Spleen (tissue), 11 donors: ENCODE results near the gene SERHL2. TPM values are rescaled to one million over a fixed set of nuclear protein-coding genes. Genes with fewer than 3 reads are reported as not detected.
"Not testable (repeated sequence)": the region's sequence is repeated elsewhere in the genome, so short reads cannot be mapped to it uniquely, and the experiment has no call there.

Source experiments
- DNase-seq: peaks from one replicate; pipeline ENCODE4 v3.0.0-alpha.2; 2020
- H3K27ac ChIP-seq, 8 donors: fragments of 200-600 bp; sonication (generic) in 7 of 8; 1 replicate in 4 of 8; 2 replicates in 4 of 8; pipeline versions ENCODE4 v1.5.0 to v1.8.0; 2016 to 2021; ENCODE audit warnings: inconsistent platforms in 4 of 8, mild to moderate bottlenecking in 4 of 8, moderate library complexity in 1 of 8
- H3K27me3 ChIP-seq, 7 donors: fragments of 200-600 bp; sonication (generic) in 6 of 7; replicated peaks in 1 of 7; 1 replicate in 4 of 7; 2 replicates in 3 of 7; pipeline versions ENCODE4 v1.5.0 to v1.8.0; 2016 to 2021; ENCODE audit warnings: inconsistent platforms in 3 of 7, mild to moderate bottlenecking in 1 of 7
- H3K36me3 ChIP-seq, 6 donors: fragments of 200-600 bp; sonication (generic) in 5 of 6; 1 replicate in 4 of 6; 2 replicates in 2 of 6; pipeline versions ENCODE4 v1.5.0 to v1.8.0; 2016 to 2021; ENCODE audit warnings: inconsistent platforms in 2 of 6
- H3K4me1 ChIP-seq, 6 donors: fragments of 200-600 bp; sonication (generic) in 5 of 6; 1 replicate in 3 of 6; 2 replicates in 3 of 6; pipeline versions ENCODE4 v1.5.0 to v1.8.0; 2016 to 2021; ENCODE audit warnings: inconsistent platforms in 3 of 6
- H3K4me3 ChIP-seq, 8 donors: fragments of 200-600 bp; sonication (generic) in 7 of 8; 1 replicate in 4 of 8; 2 replicates in 4 of 8; pipeline versions ENCODE4 v1.5.0 to v1.8.0; 2016 to 2021; ENCODE audit warnings: inconsistent platforms in 4 of 8, mild to moderate bottlenecking in 4 of 8, moderate library complexity in 2 of 8
- H3K9me3 ChIP-seq, 8 donors: fragments of 200-600 bp; sonication (generic) in 7 of 8; 1 replicate in 4 of 8; 2 replicates in 4 of 8; pipeline versions ENCODE4 v1.5.0 to v1.8.0; 2016 to 2021; ENCODE audit warnings: inconsistent platforms in 4 of 8
- POLR2A ChIP-seq, 3 donors: fragments of 450-650 bp; IDR thresholded peaks; one replicate each; pipeline ENCODE4 v1.5.1; 2017; ENCODE audit warnings: antibody characterized with exemption in 3 of 3, mild to moderate bottlenecking in 1 of 3
- POLR2AphosphoS5 ChIP-seq, 3 donors: sonication (generic); formaldehyde crosslinking; IDR thresholded peaks; one replicate each; pipeline ENCODE4 v1.5.1; 2017; ENCODE audit warnings: antibody characterized with exemption in 3 of 3
- WGBS, 5 donors: extraction: QIAGEN DNeasy Blood & Tissue Kit in 3 of 5; methylation state at CpG; one replicate each; pipeline versions ENCODE4 v1.1.5 to v1.1.7; 2013 to 2018; 5-methylcytosine and 5-hydroxymethylcytosine counted together
- intact Hi-C: fragments of 100-400 bp; cut with DNase I; formaldehyde crosslinking; loops from one replicate; pipeline ENCODE4 v1.15.0; 2023; ENCODE audit warnings: low total_unique reads
- polyA plus RNA-seq, 3 donors: library from polyadenylated mRNA; stranded (reverse); fragments of 200-250 nt; gene quantifications; one replicate each; pipeline ENCODE4 v1.2.1, GENCODE V29; 2013
- total RNA-seq, 7 donors: library from RNA; depleted of rRNA in 3 of 7; stranded (reverse); fragments of >200 nt in 3 of 7; fragmentation: NEBNext Ultra II Directional in 4 of 7; extraction: Animal tissue kit (Norgen Biotek cat#: 25700) in 4 of 7; gene quantifications; one replicate each; pipeline versions ENCODE4 v1.1.0 to v1.2.1, GENCODE V29; 2016 to 2021
- TF ChIP-seq, protein P1 (sequence below), 11 experiments: fragments of 200-600 bp in 7 of 11; fragments of 450-650 bp in 4 of 11; sonication (generic) in 4 of 11; IDR thresholded peaks in 8 of 11; conservative IDR thresholded peaks in 3 of 11; 1 replicate in 7 of 11; 2 replicates in 4 of 11; pipeline versions ENCODE4 v1.4.0 to v1.8.0; 2016 to 2021; ENCODE audit warnings: antibody characterized with exemption in 11 of 11, inconsistent platforms in 4 of 11, mild to moderate bottlenecking in 1 of 11
- donor health status: healthy with polysubstance abuse.
- donor health status: DM: no; HTN: no; CAD: no; lungs with moderate emphysema.
- donor health status: DM: no; HTN: no; CAD: no.
- donor health status: Bipolar disorder and iron deficiency.
- donor health status: healthy.
- donor health status: DM: no; HTN: no; CAD: no.
- donor health status: DM: yes; HTN: yes; CAD: no.

The SERHL2 gene
- total and polyA plus RNA-seq, 10 donors: 1.7 to 4.1 (median 2.8) TPM

DNA sequence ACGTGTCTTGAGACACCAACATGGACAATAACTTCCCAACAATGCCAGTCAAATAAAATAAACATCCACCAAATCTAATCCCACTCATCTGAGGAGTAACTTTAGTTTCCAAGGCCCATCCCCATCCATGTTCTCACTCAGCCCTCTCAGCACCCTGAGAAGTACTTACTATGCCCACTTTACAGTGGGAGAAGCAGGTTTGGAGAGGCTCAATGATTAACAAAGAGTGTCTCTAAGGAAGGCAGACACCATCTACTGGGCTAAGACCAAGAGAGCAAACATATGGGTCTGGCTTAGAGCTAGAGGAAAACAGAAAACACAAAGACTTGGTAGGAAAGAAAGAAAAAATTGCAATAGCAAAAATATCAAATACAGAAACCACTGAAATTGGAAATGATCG, 49.7 kb downstream of the SERHL2 start:
- Histone ChIP-seq H3K27ac (no peak overlapping the region), H3K27me3 (no peaks in the 10 kb centered on the region), H3K9me3 (no peaks in the 10 kb centered on the region), H3K4me1 (peaks cover 0 to 74% (median 36%) of the 10 kb centered on the region in 6 donors), H3K4me3 (no peak overlapping the region), H3K36me3 (peaks cover 4 to 100% (median 54%) of the 10 kb centered on the region in 6 donors)
- no peak for DNase-seq
- intact Hi-C loops: no loop called here
- 87 to 97% (median 92%) methylated on average over 2 of the region's 2 CpGs for WGBS, 5 donors
- no peak for TF ChIP-seq POLR2AphosphoS5 (IDR thresholded peaks at IDR 0.05)
- TF ChIP-seq, protein P1, sequence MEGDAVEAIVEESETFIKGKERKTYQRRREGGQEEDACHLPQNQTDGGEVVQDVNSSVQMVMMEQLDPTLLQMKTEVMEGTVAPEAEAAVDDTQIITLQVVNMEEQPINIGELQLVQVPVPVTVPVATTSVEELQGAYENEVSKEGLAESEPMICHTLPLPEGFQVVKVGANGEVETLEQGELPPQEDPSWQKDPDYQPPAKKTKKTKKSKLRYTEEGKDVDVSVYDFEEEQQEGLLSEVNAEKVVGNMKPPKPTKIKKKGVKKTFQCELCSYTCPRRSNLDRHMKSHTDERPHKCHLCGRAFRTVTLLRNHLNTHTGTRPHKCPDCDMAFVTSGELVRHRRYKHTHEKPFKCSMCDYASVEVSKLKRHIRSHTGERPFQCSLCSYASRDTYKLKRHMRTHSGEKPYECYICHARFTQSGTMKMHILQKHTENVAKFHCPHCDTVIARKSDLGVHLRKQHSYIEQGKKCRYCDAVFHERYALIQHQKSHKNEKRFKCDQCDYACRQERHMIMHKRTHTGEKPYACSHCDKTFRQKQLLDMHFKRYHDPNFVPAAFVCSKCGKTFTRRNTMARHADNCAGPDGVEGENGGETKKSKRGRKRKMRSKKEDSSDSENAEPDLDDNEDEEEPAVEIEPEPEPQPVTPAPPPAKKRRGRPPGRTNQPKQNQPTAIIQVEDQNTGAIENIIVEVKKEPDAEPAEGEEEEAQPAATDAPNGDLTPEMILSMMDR (IDR thresholded peaks at IDR 0.05 in 8 of 11, conservative IDR thresholded peaks at IDR 0.05 in 3 of 11): no peak
- no peak for TF ChIP-seq POLR2A (IDR thresholded peaks at IDR 0.05)

DNA sequence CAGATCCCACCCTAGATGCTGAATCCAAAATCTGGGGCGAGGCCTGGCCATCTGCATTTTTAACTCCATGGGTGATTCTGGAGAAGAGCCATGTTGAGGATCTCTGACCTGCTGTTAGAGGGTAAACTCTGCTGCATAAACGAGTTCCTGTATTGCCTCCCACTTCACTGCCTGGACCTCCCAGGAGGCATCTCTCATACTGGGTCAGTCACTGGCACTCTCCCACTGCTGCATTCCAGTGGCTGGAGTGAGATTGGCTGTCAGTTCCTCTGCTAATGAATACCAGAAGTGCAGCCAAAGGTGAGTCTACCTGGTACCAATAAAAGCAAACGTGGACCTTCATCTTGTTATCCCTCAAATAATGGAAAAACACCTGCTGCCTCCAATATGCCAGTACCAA, 50.6 kb downstream of the SERHL2 start:
- H3K4me3 ChIP-seq: no peak overlapping the region

DNA sequence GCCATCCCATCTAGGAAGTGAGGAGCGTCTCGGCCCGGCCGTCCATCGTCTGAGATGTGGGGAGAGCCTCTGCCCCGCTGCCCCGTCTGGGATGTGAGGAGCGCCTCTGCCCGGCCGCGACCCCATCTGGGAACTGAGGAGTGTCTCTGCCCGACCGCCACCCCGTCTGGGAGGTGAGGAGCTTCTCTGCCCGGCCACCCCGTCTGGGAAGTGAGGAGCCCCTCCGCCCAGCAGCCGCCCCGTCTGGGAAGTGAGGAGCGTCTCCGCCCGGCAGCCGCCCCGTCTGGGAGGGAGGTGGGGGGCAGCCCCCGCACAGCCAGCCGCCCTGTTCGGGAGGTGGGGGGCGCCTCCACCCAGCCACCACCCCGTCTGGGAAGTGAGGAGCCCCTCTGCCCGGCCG, 53.9 kb downstream of the SERHL2 start:
- H3K9me3 ChIP-seq, H3K27ac ChIP-seq, H3K4me3 ChIP-seq, H3K27me3 ChIP-seq, DNase-seq, intact Hi-C loops: not testable (repeated sequence)
- peaks cover 29 to 97% (median 70%) of the 10 kb centered on the region in 6 donors for H3K4me1 ChIP-seq
- H3K36me3 ChIP-seq: peaks cover 0 to 100% (median 17%) of the 10 kb centered on the region in 6 donors
- 94 to 96% (median 95%) methylated on average over 16 to 31 of the region's 31 CpGs for WGBS, 5 donors

More for the DNA sequence above, 50.6 kb downstream of the SERHL2 start:
- TF ChIP-seq, protein P1 (IDR thresholded peaks at IDR 0.05 in 8 of 11, conservative IDR thresholded peaks at IDR 0.05 in 3 of 11): no peak
- TF ChIP-seq POLR2AphosphoS5 (IDR thresholded peaks at IDR 0.05) (no peak), POLR2A (IDR thresholded peaks at IDR 0.05) (no peak)
- Histone ChIP-seq H3K4me1 (peaks cover 6 to 84% (median 45%) of the 10 kb centered on the region in 6 donors), H3K27me3 (no peaks in the 10 kb centered on the region), H3K36me3 (peaks cover 0 to 100% (median 44%) of the 10 kb centered on the region in 6 donors), H3K27ac (no peak overlapping the region), H3K9me3 (no peaks in the 10 kb centered on the region)
- DNase-seq: no peak
- intact Hi-C loops: no loop called here
- 66 to 87% (median 79%) methylated on average over 3 of the region's 3 CpGs for WGBS, 5 donors

DNA sequence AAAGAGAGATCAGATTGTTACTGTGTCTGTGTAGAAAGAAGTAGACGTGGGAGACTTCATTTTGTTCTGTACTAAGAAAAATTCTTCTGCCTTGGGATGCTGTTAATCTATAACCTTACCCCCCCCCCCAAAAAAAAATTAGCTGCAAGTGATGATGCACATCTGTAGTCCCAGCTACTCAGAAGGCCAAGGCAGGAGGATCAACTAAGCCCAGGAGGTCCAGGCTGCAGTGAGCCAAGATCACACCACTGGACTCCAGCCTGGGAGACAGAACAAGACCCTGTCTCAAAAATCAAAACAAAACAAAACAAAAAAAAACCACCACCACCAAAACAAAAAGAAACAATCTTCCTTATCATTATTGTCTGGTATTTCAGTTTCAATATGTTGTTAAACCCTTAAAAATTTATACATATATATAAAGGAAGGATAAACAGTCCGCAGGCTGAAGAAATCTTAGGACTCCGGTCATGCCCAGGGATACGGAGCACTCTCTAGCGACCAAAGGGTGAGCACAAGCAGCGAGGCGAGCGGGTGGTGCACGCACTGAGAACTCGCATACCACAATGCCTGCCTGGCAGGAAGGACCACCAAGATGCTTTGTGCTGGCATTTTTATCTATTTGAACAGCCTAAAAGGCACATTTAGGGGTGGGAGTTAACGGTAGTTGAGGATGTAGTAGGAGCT, 54.5 kb downstream of the SERHL2 start:
- 86 to 91% (median 91%) methylated on average over 11 of the region's 11 CpGs for WGBS, 5 donors
- TF ChIP-seq, protein P1 (IDR thresholded peaks at IDR 0.05 in 8 of 11, conservative IDR thresholded peaks at IDR 0.05 in 3 of 11): no peak
- no peak for TF ChIP-seq POLR2A (IDR thresholded peaks at IDR 0.05)
- Histone ChIP-seq H3K4me3 (no peak overlapping the region), H3K9me3 (no peaks in the 10 kb centered on the region), H3K27ac (peak overlapping the region in 1 of 8 donors; percentile 69), H3K4me1 (peaks cover 35 to 97% (median 74%) of the 10 kb centered on the region in 6 donors), H3K27me3 (no peaks in the 10 kb centered on the region), H3K36me3 (peaks cover 0 to 97% (median 13%) of the 10 kb centered on the region in 6 donors)
- intact Hi-C loops: no loop called here
- DNase-seq: no peak
